ENCODE measurements around the gene GRAMD4.

The GRAMD4 gene

DNA sequence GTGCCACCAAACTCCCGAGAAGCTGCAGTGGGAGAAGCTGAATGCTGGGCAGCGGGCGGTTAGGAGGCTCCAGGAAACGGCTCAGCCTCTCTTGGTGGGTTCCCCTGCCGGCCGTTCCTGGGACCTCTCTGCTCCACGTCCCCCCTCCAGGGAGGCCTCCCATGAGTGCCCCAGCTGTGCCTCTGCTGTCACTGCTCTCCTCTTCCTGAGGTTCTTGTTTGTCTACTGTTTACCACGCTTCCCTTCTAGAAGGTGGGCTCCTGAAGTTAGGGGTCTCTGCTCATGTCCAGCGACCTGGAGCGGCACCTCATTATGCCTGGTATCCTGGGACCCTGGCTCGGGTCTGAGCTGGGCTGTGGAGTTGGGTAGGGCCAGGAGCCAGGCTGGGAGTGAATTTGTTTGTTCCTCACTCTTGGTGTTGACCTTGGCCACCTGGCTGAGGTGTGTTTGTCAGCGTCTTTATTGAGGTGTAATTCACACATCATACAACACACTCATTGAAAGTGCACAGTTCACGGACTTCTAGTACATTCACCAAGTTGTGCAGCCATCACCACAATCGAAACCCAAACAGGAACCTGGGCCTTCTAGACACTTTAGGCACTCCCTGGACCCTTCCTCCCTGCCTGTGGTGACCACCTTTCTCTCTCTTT lies 37.8 kb upstream of the GRAMD4 start:
- no peak for DNase-seq

DNA sequence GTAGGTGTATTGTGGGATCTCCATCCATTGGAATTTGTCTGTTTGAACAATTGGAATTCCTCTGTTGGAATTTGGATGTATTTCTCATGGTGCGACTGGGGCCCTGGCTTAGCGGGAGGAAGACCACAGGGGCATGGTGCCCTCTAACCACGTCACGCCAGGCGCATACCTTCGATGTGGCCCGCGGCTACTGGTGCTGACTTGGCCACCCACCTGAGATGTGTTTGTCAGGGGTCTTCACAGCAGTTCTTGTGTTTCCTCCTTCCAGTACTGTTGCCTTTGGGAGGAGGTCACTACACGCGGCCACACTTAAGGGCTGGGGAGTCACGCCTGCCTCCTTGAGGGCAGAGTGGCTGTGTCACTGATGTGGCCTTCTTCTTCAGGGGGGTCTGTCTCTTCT lies 36.6 kb upstream of the GRAMD4 start:
- DNase-seq = no peak

DNA sequence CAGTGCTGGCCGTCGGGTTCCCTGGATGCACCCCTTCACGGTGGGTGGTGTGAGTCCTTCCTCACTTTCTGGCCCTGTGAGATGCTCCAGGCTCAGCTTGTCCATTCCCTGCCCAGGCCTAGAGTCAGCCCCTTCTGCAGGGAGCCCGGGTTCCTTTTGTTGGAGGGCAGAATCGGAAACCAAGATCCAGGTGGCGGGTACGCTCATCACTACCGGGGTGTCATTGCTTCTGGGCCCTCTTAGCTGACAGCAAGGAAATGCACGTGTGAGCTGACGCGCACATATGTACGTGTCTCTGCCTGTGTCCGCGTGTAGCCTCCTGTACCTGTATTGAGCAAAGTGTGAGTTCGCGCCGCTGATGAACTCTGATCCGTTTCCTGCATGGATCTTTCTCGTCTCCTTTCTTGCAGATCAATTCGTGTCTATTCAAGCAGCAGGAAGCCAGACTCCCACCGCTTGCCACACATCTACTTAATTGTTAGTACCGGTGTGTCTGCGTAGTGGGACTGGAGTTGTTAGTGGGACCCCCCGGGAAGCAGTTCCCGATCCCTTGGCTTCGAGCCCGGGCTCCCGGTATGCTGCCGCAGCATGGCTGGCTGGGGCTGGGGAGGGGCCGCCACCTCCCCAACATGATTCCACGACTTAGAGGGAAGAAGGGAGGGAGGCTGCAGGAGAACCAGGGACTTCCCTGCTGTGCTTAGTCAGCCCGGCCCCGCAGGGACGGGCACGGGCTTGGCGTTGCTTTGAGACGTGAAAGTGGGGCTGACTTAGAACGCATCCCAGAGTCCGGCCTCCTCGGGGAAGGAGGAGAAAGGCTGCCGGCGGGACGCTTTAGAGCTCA lies 35.9 kb upstream of the GRAMD4 start:
- no peak for DNase-seq

DNA sequence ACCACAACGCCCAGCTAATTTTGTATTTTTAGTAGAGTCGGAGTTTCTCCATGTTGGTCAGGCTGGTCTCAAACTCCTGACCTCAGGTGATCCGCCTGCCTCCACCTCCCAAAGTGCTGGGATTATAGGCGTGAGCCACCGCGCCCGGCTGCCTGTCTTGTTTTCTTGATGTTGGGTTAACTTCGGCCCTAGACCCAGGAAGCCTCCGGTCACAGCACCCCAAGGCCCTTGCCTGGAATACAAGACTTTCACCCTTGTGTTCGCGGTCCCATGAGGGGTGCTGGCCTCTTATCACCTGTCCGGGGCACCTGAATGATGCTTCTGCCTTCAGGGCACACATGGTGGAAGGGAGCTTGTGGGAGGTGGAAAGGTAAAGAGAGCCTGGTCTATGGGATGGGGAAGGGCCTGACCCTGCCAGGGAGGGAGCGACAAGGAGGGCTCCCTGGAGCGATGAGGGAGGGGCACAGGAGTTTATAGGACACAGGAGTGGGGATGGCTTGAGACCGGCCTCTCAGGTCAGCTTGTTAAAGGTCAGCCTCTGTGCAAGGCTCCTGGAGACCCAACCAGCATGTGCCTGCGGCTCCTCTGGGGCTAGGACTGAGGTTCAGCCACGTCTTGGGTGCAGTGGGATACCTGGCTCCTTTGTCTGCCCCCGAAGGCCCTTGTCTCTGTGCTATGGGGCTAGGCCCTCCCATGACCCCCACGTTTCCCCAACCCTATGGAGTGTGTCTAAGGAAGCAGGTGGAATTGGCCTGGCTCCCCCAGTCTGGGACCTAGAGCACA lies 34.7 kb upstream of the GRAMD4 start:
- DNase-seq = no peak

DNA sequence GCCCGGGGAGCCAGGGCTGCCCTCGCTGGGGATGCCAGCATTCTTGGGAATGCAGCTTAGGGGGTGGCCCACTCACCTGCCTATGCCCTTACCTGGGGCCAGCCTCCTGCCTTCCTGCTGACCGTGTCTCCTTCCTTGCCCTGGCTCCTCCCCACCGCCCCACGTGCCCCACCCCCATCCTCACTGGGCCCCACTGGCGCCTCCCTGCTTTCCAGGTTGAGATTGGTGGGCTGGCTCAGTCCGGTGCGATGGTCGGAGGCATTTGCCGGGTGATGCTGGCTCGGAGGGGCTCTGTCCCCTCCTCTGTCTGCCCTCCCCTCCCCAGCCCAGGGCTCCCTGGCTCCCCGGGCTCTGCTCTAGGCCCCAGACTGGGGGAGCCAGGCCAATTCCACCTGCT lies 34.1 kb upstream of the GRAMD4 start:
- DNase-seq = no peak

DNA sequence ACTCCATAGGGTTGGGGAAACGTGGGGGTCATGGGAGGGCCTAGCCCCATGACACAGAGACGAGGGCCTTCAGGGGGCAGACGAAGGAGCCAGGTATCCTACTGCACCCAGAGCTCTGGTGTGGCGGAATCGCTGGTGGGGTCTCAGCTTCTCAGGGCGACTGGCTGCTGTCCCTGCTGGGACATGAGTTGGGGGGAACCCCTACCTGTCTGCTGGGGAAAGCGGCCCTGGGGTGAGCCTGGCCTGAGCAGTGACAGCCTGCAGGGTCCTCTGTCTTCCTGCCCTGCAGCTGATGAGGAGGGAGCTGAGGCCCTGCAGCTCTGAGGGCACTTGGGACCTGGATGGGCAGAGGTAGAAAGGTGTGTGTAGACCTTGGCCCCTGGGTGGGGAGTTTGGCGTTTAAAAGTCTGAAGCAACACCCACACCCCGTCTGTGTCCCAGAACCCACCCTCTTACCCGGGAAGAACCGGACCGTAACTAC lies 33.6 kb upstream of the GRAMD4 start:
- no peak for DNase-seq

DNA sequence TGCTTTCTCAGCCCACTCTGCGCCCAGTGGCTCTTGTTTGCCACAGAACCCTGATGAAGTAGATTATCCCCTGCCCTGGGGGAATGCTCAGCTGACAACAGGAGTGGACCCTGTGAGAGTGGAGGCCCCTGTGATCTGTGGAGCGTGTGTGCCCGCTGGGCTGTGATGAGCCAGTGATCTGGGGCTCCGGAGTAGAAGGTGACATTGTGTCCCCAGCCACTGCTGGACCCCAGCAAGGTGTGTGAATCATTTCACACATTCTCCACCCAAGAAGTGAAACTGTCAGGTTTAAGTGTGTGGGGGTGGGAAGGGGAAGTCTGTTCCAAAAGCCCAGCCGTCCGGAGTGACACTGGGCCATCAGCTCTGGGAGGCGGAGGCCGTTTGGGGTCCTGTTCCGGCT lies 33.1 kb upstream of the GRAMD4 start:
- no peak for DNase-seq

DNA sequence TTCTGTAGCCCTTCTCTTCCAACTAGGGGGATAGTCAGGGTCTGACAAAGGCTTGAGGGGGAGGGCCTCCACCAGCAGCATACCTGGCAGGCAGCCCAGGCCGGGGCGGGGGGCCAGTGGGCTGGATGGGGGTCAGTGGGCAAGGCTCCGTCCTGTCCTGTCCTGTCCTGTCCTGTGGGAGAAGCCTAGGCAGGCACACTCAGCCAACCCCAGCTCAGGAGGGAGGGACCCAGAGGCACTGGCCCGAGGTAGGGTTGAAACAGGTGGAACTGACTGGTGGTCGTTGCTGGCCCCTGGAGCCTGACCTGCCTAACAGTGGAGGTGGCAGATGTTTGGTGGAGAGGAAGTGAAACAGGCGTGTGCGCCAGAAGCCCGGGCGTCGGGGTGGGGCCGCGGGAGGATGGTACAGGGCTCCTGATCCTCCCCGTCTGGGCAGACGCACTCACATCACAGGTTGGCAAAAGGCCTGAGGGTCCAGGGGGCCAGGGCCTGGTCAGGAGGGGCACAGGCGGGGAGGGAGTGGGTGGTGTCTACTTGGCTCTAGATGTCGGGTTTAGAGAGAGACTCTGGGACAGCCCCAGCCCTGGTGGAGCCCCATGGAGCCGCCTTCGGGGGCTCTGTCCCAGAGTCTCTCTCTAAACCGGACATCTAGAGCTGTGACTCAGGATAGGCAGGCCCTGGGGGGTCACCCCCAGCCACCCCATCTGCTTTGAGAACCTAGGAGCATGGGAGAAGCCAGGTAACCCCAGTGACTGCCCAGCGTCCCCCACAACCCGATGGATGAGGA lies 32.5 kb upstream of the GRAMD4 start:
- no peak for DNase-seq

DNA sequence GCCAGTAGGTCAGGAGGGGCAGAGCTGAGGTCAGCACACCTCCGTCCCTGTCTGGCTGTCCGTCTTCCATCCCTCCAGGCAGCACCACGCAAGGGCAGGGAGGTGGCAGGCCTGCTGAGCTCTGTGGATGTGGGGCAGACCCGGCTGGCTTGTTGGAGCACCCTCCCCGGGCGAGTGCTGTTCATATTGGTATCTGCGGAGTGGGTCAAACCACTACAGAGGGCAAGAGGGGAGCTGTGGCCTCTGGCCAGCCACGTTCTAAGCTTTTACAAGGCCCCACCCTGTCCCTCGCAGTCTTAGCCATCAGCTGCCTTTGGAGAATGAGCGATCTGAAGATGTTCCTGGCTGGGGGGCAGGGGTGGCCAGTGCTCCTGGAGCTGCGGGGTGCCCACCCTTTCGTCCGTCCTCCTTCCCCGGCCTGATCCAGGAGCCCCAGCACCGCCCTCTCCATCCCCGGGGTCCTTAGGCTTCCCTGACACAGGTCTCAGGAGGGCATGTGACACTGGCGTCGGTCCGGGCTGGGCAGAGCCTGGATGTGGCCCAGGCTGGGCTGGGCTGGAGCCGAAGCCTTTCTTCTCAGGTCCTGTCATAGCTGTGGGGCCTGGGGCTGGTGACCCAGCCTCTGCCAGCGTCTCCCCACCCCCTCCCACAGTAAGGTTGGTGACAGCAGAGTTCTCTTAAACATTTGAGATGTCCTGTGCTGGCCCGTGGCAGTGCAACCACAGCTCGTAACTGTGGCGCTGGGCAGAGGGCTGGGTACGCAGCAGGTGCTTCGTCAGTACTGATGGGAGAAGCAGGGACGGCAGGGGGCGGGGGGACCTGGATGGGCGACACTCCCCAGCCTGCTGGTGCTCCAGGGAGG lies 31.7 kb upstream of the GRAMD4 start:
- DNase-seq = no peak

DNA sequence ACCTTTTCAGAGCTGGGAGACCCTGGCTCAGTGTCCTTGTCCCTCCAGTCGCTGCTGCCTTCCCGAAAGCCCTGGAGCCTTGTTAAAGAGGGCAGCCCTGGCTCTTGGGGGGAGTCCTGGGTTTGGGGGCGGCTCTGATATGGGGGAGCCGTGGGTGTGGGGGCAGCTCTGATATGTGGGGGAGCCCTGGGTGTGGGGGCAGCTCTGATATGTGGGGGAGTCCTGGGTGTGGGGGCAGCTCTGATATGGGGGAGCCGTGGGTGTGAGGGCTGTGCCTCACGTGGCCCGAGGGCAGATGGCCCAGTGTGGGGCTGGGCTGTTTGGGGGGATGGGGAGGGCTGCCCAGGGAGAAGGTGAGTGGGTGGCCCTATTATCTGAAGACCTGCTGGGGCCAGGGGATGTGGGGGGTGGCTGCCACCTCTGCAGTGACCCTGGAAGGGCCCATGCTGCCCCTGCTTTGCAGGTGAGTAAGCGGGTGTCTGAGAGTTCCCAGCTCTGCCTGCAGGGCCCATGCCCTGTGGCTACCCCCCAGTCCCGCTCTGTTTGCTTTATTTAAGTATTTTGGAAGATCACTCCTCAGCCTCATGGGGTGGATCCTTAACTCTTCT lies 30.9 kb upstream of the GRAMD4 start:
- DNase-seq = no peak

DNA sequence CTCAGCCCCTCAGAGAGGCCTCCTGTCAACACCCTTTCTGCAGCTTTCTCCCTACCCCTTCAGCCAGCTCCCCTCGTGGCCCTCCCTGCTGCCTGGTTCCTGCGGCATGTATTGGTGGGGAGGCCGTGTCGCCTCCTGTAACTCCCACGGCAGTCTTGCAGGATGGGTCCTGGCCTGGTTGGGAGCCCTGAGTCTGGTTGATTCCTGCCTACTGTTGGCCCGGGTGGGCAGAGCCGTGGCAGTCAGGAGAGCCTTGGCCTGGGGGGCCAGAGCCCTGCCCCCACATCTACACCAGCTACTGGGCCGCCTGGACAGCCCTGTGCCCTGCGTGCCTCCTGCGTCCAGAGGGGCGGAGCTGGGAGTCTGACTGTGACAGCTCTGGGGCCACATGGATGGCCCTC lies 30.3 kb upstream of the GRAMD4 start:
- no peak for DNase-seq

DNA sequence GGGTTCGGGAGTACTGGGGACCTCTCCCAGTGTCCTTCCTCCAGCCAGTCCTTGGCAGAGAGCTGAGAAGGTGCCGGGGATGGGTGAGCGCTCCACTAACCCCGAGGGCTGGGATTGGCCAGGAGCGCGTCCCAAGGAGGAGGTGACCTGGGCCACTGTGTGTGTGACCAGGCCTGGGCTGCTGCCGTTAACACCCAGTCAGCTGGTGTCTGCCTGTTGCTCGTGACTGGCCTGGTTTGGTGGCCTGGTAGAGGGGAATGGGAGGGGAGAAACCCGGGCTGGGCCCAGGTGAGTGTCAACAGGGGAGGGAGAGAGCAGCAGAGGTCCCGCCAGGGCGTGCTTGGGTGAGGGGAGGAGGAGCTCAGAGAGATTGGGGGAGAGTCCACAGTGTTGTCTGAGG lies 29.9 kb upstream of the GRAMD4 start:
- no peak for DNase-seq

DNA sequence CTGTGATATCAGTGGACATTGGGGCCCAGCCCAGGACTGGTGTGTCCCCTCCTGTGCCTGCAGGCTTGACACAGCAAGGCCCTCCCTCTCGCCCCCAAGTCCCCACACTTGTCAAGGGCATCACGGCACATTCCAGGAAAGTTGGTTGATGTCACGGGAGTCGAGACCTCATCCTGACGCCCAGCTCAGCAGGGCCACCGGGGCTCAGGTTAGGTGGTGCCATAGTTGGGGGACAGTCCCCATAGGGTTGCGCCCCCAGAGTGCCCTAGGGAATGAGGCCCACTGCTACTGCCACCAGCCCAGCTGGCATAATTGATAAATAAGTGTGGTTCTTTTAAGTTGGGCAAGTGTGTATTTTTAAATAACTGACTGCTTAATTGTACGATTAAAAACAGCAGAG lies 28.3 kb upstream of the GRAMD4 start:
- no peak for DNase-seq

DNA sequence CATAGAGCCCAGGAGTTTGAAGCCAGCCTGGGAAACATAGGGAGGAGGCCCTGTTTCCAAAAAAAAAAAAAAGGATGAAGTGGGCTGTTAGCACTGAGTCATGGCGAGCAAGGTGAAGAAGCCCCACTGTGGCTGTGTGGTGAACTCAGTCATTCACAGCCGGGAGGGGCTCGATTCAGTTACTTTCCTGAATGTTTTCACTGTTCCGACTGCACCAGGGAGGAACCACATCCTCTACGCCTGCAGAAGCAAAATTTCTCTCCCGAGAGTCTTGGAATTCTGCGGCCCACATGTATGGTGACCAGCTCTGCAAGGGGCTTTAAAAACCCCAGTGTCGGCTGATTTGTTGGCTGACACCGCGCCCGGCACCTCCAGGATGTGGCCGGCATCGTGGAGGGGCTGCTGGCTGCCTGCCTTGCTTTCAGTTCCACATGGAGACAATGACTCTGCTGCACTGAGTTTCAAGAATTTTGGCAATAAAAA lies 27.8 kb upstream of the GRAMD4 start:
- no peak for DNase-seq

DNA sequence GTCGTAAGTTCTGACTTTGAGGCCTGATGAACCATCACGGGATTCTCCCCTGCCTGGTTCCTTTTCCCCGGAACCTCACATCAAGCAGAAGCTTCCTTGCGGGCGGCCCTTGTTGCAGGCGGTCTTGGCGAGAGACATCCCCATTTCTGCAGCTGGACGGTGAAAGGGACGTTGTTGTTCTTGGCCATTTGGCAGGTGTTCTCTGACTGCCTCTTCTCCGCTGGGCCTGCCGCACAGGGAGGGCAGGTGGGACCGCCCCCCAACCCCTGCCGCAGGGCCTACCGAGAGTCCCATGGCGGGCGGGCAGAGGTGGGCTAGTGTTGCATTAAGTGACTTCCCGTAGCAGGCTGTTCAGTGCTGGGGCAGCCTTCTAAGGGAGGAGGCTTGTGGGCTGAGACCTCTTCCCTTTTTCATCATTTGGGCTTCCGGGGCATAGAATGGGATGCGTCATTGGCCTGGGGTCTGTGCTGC lies 26.9 kb upstream of the GRAMD4 start:
- DNase-seq = no peak

DNA sequence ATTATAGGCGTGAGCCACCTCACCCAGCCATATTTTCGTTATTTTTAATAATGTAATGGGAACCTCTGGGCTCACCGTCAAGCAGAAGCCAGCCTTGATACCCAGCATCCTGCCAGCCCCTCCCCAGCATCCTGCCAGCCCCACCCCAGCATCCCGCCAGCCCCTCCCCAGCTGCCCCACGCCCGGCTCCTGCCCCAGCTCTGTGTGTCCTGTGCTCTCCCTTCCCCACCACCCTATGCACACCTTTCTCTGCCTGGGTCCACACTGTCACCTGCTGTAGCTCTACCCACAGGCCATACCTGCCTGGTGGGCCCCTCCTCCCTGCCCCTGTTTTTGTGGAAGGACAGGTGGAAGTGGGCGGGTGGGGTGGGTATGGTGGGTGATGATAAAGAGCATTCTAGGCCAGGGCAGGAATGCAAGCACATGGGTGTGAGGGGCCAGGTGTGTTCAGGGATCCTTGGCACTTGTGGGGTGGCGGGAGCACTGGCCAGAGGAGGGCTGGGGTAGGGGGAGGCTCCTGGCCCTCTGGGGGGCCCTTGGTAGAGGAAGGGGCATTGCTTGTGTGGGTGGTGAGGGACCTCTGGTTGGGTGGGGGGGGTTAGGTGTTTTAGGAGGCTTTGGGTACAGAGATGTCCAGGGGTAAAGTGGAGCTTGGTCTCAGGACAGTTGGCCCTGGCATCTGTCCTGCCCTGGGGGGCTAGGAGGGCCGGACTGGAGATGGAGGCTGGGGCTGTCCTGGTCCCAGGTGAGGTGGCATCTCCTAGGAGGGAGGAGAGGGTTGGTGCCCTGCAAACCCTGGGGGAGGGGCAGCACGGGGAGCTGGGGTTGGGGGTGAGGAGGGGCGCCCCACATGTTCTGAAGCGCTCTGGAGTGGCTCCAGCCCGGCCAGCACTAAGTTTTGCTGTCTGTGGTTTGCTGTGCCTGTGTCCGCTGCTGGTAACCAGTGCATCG lies 25.9 kb upstream of the GRAMD4 start:
- DNase-seq = no peak

DNA sequence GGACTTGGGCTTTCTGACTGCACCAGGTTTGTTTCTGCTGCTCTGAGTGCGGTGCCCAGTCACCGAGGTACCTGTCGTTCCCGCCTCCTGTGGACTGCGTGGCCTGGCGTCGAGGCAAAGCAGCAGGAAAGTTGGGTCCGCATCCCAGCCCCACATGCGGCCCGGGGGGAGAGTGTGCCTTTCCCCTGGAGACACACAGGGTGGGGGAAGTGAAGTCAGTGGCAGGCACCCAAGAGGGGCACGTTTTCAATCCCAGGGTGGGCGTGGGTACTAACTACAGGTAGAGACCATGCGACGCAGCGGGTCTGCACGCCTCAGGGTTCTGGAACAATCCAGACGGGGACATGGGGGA lies 25.3 kb upstream of the GRAMD4 start:
- DNase-seq = no peak

DNA sequence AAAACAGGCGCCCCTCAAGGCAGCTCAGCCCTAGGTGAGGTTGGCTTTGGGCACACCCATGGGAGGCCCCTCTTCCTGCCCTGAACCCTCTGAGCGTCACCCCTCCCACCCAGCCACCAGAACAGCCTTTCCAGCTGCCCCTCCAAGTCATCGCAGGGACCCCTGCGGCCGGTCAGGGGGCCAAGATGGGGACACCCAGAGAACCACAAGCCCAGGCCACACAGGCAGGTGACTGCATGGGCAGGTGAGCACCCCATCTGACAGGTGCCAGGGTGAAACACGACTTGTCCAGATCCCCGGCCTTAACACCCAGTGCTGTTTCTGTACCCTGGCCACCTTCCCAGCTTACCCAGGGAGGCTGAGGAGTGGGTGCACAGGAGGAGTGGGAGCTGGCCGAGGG lies 24.6 kb upstream of the GRAMD4 start:
- DNase-seq = no peak

DNA sequence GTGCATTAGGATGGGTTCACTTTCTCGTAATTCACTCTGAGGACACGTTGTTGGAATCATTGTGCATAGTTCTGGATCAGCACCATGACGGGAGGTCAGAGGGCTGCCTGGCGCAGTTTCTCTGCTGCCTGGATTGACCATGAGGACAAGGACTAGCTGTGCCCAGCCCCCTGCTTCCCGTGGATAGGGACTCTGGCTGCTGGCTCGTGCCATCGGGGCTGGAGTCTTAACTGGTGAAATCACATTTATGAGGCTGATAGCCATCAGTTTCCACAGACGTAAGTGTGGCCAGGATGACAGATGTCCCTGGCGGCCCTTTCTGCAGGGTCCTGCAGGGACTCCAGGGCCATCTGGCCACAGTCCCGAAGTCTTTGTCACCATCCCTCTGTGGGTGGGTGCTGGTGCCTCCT lies 24.1 kb upstream of the GRAMD4 start:
- no peak for DNase-seq

DNA sequence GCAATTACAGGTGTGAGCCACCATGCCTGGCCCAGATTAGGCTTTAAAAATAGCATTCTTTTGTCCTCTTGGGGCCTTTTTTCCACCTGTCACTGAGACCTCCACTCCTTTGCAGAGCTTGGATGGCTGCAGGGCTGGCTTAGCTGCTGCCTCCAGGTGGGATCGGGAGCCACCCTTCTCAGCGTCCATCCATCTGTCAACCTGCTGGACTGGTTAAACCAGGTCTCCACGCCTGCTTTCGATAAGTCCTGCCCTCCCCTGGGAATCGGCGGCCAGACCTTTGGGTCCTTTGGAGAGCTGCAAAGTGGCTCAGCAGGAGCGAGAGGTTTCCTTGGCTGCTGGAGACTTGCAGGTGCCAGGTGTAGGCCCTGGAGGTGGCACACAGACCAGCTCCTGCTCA lies 23.4 kb upstream of the GRAMD4 start:
- no peak for DNase-seq

Data from cerebellar nuclear complex (tissue), 1 donor.